HG02571 (cell line): Measurements from ENCODE around the gene FTO.

Experiments used
- ATAC-seq: cut with Tn5 transposase; IDR thresholded peaks from one replicate; pipeline ENCODE4 v1.9.1; 2021; ENCODE audit warnings: mild to moderate bottlenecking, moderate library complexity; ENCODE audit not compliant: unreplicated experiment

FTO gene

DNA sequence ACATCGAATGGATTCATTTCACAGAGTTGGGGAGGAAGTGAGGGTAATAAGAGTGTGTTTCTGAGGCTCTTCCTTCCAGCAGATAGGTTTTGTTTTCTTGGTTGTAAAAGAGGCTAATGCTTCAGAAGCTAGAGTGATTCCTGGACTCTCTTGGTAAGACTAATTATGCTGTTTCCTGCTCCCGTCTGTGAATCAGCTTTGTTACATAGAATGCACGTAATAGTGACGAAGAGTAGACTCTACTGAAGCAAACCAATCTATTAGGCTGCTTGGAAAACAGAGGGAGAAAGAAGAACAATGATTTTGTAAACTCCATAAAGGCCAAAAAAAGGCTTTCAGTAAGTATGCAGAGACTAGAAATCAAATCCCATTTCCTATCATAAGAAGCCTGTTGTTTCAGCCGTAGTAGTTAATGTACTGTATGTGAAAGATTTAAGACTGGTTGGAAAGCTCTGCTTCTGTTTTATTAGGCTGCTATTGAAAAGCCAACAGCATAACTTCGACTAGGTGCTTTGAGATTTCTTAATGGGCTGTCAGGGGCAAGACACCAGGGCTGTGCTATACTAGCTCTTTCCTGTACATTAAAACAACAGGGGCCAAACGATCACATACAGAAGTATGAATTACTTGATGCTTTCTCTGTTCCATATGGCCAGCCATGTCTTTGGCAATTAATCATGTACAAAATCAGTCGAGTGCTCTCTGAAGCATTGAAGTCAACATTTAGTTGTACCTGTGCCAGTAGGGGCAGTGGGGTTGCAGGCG is 219.0 kb downstream of the FTO start:
- no peak for ATAC-seq

DNA sequence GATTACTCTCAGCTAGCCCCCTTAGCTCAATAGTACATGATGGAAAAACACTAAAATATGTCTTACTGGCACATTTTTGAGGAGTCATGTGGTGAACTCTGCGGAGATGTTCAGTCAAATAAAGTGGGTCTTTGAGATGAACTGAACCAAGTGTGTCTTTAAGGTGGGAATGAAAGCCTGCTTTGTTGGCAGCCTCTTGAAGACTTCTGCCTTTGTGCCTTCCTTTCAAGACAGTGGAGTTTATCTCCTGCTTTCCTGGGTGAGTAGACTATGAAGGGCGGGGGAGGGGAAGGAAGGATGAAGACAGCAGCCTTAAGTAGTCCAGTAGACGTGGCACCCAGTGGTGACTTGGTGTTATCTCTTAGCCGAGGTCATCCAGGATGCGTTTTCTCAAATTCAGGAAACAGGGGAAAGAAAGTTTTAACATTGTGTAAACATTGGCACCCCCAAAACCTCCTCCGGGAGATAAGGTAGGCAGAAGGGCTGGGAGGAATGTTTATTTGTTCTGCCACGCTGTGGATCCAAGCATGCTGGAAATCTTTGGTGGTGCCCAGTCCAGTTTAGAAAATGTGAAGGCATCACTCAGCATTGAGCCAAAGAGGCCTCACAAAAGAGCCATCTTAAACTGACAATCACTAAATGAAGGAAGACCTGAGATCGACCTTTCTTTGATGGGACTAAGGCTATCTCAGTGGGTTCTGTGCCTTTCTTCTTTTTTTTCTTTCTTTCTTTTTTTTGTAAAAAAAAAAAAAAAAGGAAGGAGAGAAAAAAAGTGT is 220.6 kb downstream of the FTO start:
- ATAC-seq: no peak

DNA sequence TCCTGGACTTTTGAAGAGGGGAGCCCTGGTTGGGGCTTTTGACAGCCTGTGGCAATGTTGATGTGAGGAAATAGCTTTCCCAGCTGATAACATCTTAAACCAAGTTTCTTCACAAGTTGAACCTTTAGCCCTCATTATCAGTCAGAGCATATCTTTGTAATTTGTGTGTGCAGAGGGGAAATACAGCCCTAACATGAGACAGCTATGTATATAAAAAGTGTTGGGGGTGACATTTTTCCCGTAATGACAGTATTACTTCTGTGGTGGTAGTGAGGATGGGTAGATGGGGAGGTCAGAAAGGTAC is 221.1 kb downstream of the FTO start:
- no peak for ATAC-seq

DNA sequence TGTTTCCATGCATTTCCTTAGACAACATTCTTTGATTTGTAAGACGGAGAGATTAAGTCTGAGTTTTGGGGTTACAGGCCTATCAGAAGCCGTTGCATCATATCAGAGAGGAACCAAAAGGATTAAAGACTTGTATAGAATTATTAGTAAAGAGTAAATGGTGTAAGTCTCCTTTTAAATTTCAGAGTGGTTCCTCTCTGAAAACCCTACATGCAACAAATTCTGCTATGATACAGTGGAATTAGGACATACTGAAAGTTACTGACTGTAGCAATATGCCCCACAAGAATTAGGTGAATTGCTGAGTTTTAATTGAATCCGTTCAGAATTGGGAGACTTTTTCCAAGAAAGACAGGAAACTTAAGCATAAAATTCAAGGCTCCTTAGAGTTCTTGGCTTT is 221.6 kb downstream of the FTO start:
- no peak for ATAC-seq

DNA sequence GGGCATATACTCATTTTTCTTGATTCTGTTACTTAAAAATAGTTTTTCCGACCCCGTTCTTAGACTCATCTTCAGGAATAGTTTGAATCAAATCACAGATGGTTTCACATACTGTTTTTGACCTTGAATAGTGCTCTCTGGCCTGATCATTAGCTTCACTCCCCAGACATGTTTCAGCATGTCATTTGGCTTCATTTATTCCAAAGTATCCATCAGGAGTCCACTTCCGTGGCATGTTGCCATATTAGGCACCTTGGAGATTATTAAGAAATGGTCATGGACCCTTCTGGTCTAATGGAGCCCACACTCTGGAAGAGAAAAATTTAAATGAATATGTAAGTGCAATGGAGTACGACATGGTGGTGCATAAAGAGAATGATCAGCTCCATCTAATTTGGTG is 222.3 kb downstream of the FTO start:
- ATAC-seq: no peak

DNA sequence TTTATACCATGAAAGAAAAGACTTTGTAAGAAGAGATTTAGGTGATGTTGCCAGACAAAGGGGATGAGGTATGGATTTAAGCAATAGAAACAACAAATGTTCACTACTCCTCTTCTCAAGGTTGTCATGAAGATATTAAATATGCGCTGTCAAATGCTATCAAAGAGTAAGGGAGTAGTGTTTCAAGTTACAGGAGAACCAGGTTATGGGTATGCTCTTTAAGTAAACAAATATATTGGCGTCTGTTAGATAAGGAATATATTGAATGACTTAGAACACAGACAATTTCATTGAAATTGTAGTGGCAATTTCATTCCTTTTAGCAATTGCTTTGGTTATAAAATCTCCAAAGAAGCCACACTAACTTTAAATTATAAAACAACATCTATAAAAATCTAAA is 229.0 kb downstream of the FTO start:
- no peak for ATAC-seq

DNA sequence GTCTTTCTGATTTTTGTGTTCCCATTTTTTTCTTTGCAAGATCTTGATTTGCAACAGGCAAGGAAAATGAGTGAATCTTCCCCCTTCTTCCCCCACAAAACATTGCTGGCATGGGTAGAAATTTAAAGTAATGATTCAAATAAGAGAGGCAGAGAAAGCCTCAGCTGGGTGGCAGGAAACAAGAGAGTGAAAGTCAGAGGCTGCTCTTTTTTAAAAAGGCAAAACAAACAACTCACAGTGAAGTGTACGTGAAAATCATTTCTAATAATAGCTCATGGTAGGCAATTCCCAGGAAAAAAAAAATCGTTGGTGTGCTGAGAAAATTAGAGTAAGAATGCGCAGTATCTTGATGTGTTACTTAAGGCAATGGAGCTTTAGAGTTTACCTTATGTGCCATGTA is 229.5 kb downstream of the FTO start:
- ATAC-seq: no peak

DNA sequence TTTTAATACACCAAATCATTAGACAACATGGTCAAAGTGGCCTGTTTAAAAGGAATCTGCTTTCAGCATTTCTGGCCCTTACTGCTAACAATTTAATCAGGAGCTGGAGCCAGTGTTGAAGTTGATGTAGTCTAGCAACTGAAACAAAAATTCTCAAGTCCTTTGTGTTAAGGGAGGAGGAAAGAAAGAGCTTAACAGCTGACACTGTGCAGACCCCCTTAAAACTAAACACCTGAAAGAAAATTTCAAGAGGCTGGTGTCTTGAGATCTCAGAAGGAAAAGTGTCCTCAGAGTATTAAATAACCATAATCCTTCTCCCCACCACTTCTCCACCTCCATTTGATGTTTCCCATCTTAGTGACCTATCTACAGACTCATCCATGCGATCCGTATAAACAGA is 232.1 kb downstream of the FTO start:
- ATAC-seq: no peak

DNA sequence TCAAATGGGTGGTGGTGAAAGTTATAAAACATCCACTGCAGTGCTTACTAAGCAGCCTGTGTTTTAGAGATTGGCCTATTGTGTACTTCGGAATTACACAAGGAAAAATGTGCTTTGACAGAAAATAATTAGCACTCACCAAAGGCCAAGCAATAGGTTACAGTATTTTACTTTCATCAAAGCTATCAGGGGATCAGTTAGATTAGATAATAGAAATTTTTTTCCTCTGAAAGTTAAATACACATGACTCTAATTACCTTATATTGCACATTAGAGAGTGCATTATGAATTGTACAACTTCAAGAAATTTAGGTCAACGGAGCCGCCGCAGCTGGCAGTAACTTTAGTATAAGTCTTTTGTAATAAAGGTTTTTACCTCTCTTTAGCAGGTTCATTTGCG is 232.6 kb downstream of the FTO start:
- ATAC-seq: no peak

DNA sequence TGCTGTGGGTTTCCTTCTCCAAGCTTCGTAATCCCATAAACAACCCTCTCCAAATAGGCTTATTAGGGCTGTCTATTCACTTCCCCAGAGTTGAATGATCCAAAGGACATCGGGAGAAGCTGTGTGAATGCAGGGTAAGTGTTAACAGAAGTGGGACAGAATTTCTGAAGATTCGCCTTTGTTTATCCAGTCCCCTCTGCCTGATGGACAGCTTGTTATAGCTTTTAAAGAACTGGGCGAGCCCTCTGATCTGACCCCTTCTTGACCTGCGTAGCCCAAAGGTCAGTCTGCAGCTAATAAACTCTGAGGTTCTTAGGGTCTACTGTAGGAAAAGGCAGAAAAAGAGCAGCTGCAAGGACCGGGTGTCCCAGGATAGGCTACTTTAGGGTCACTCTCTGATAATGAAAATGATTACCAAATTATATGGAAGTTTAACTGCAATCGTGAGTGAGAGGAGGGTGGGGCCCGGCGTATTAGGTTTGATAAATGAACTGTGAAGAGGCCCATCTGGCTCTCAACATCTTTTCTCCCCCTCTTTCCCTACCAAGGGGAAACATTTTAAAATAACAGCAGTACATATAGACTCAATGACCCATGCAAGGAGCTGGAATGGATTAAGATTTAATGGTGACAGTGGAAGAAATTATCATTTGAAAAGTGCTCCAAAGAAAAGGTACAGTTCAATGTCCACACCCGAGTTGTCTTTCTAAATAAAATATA is 233.4 kb downstream of the FTO start:
- no peak for ATAC-seq

DNA sequence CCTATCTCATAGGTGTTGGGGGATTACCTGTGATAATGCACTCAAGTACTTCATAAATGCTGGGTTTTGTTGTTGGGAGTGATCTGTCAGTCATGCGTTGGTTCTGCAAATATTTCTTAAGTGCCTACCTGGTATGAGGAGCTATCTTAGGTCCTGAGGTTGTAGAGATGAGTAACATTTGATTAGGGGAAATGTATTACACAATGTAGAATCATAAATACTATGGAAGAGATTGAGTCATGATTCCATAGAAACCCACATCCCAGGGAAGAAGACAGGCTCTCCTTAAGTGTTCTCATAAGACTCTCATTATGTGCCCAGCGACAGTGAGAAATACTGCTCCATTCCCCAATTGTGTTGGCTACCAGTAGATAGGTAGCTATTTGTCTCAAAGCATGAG is 240.1 kb downstream of the FTO start:
- no peak for ATAC-seq

DNA sequence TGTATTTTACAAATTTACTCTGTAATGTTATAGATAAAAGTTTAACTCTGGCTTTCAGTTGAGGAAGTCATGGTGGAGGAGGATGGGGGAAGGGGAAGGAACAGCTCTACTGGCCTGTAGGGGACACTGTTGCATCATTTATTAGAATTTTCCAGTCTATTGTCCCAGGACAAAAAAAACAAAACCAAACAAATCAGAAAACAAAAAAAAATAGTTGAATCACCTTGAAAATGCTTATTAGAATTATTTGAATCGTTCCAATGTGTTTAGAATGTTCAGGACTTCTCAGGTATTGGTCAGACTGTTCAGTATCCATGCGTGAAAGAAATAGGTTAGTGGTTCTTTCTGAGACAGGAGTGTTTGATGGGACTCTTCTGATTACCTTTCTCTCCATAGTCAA is 242.0 kb downstream of the FTO start:
- no peak for ATAC-seq

DNA sequence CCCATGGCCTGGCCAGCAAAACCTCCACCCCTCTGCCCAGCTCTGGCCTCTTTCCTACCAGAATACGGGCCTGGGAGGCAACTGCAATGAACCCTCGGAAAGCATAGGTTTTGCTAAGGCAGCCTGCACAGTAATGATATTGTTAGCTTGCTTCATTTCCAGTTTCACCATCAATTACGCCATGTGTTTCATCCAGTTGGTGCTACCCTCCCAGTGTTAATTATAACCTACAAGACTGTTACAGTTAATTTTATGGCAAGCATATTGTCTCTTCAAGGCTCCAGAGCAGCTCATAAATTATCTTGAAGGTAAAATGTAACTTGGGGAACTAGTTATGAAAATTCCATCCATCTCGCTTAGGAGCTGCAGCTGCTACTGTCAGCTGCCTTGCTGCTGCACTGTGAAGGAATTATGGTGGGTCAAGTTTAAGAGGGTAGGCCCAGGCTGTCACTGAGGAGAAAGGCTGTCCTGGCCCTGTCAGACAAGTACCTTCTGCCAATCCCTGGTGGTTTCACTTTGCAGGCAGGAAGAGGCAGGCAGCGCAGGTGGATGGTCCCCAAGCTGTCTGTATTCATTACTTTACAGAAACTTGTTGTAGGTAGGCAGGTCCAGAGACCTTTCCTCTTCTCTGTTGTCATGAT is 242.9 kb downstream of the FTO start:
- ATAC-seq: no peak

DNA sequence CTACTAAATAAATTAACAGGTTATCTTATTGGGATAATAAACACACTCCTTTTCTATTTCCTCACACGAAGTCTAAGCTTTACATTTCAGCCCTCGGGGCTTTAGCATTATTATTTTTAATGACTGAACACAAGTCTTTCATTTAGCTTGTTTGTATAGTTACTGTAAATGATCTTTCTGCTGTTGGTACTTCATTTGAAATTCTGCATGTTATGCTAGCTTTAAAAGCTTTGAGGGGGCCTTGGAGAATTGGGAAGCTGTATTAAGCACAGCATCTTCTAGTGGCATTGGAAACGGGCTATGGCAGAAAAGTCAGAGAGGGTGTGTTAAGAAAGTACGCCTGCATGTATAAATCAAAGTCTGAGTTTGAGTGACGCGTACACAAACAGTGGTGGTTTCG is 243.7 kb downstream of the FTO start:
- ATAC-seq: no peak

DNA sequence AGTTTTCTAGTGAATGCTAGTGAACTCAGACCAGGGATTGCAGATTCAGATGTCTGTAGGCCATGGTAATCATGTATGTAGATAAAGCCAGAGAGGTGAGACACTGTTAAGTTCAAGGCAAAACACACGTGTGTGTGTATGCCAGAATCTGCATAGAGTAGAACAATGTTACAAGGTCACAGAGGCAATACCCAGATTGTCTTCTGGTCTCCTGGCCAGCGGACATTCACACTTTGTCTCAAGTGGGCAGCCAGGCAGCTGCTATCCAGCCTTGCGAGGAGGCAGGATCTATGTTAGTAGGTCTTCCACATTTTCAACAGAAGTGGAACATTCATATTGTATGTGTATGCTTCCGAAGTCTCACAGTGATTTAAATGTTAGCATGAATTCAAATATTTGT is 244.4 kb downstream of the FTO start:
- ATAC-seq: no peak

DNA sequence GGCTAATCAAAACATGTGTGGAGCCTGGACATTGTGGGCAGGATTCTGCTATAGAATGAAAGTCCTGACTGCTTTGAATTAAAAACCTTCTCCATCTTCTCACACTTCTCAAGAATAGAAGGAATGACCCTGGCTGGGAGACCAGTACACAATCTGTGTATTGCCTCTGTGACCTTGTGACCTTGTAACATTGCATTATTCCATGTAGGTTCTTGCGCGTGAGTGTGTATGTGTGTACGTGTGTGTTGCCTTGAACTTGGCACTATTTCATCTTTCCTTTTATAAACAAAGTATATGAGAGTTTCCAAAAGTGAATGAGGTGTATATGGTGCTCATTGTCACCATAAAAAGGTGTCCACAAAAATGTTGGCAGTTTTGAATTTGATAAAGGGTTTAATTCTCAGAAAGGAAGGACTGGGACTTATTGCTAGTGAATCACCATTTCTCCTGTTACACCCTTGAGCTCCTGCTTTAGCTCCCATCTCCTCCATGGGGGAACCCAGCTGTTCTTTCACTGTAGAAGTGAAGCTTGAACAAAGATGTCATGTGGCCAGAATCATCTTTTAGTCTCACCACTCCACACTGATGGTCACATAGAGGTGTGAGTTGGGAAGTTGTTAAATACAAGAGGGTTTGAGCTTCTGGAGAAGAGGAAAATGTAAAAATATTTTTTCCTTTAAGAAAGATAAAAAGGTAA is 244.9 kb downstream of the FTO start:
- ATAC-seq: no peak

DNA sequence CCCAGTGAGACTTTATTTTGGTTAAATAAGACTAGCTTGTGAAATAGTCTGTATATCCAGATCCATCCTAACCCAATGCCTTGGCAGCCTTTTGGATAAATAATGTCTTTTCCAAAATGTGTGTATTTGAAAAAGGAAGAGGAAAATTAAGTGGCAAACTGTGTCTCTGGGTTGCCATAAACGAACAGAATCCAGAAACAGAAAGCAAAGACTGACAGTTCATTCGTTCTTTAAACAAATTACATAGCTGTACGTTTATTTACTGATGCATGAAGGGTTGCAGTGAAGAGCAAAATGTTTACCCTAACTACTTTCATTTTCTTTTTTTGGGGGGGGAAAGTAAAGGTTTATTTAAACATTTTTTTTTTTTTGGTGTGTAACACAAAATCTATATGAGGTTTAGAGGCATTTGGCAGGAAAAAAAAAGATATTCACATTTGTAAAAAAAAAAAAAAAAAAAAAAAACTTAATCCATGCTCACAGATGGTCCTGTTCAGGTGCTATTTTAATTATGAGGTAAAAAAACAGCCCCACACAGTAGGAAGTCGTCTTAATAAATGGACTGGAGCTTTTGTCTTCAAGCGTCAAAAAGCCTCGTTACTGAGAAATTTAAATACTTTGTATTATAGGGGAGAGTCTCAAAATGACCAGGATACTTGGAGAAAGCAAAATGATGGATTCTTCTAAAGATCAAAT is 245.9 kb downstream of the FTO start:
- ATAC-seq: no peak

DNA sequence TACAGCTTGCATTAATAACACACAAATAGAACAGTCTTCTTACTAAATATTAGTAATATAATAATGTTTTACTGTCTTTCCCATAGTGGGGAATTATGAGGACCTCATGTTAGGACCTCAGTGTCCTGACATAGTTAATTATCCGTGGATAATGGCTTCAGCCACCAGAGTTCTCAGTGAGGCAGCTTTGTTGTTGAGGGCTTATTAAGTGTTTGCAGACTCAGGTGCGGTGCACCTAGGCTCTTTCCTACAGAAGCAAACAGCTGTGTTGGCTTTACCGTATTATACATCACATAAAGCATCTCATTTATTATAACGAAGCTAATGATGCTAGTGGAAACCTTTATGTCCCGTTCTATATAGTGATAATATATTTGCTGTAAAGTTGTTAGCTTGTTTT is 246.7 kb downstream of the FTO start:
- no peak for ATAC-seq

DNA sequence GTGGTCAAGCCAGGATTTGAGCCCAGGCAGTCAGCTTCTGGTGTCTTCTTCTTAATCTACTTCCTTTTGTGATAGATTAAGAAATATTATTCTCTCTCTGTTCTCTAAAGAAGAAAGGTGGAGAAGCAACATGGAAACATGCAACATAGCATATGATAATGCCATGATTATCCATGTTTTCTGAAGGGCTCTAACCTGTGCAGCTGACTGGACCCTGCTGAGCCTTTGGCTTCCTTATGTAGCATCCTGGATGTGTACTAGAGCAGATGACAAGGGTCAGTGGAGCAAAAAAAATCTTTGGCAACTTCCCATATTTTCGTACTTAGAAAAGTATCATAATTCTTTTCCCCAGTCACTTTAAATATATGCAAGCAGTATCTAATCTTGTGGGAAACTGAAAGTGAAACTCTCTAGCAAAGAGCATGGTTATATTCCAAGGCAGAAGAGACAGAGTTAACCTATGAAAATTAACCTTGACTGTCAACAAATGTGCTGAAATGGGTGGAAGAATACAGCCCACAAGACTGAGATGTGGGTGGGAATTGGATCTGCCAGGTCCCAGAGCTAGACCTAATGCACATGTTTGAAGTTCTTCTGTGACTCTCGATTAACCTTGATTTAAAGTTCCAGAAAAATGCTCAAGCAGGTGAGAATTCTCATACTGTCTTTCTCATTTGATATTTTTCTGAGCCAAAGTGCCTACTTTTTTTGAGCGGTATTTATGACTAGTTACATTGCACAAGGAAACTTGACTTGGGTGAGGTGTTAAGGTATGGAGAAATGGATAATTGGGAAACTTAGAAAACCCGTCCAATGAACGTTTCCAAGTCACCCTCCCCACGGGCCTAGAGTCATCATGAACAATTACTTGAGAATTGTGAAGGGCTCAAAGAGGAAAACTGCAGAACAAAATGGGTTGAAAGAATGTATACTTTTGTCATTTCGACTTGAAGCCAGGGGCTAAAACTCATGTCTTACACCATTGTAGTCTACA is 248.6 kb downstream of the FTO start:
- ATAC-seq: no peak
